NAMALWA (cell line): ENCODE measurements around the gene DRGX.

ENCODE experiments used
- DNase-seq: peaks from one replicate; pipeline ENCODE4 v3.0.0-alpha.2; 2015; ENCODE audit warnings: low spot score

DRGX gene

GRCh38 chr10:49395741-49396665 lies at the start of gene DRGX:
Gene DRGX, minus strand, starts transcription at chr10:49396089. Its CDS starts 649 bp downstream, at chr10:49395440.
- DNase-seq: no peak

GRCh38 chr10:49444349-49444748 lies 48.5 kb upstream of the DRGX start:
- DNase-seq: no peak

- DNase-seq: no peak
Observed at GRCh38 chr10:49442863-49443262, 47.0 kb upstream of the DRGX start.

- DNase-seq: no peak
Observed at GRCh38 chr10:49441488-49442476, 45.9 kb upstream of the DRGX start.

GRCh38 chr10:49435225-49435624 lies 39.3 kb upstream of the DRGX start:
- DNase-seq: no peak

GRCh38 chr10:49433069-49433468 lies 37.2 kb upstream of the DRGX start:
- DNase-seq: no peak

- DNase-seq: no peak
Observed at GRCh38 chr10:49431426-49431825, 35.5 kb upstream of the DRGX start.

- DNase-seq: no peak
Observed at GRCh38 chr10:49429458-49429857, 33.6 kb upstream of the DRGX start.

GRCh38 chr10:49426490-49427360 lies 30.8 kb upstream of the DRGX start:
- no peak for DNase-seq

- no peak for DNase-seq
Observed at GRCh38 chr10:49419005-49419404, 23.1 kb upstream of the DRGX start.

GRCh38 chr10:49418328-49418727 lies 22.4 kb upstream of the DRGX start:
- DNase-seq: peak; percentile 14

- DNase-seq: no peak
Observed at GRCh38 chr10:49418053-49418326, 22.1 kb upstream of the DRGX start.

GRCh38 chr10:49417311-49418052 lies 21.6 kb upstream of the DRGX start:
- no peak for DNase-seq

- DNase-seq: no peak
Observed at GRCh38 chr10:49415846-49416245, 20.0 kb upstream of the DRGX start.

GRCh38 chr10:49415109-49415508 lies 19.2 kb upstream of the DRGX start:
- DNase-seq: no peak

GRCh38 chr10:49414496-49414895 lies 18.6 kb upstream of the DRGX start:
- no peak for DNase-seq

- DNase-seq: no peak
Observed at GRCh38 chr10:49412571-49412970, 16.7 kb upstream of the DRGX start.

GRCh38 chr10:49410365-49411074 lies 14.6 kb upstream of the DRGX start:
- DNase-seq: no peak

GRCh38 chr10:49409755-49410154 lies 13.9 kb upstream of the DRGX start:
- no peak for DNase-seq

GRCh38 chr10:49408519-49409306 lies 12.8 kb upstream of the DRGX start:
- DNase-seq: peak; percentile 68
